Glutamatergic neuron (in vitro differentiated cells): ENCODE results near the gene DNAJC1. TPM values are rescaled to one million over a fixed set of nuclear protein-coding genes. Genes with fewer than 3 reads are reported as not detected.

Experiments used
- DNase-seq: peaks from one replicate; pipeline ENCODE4 v3.0.0; 2022
- H3K27ac Mint-ChIP-seq: one replicate; pipeline ENCODE4 v1.8.0; 2020; ENCODE audit warnings: mild to moderate bottlenecking, mixed read lengths, inconsistent platforms; ENCODE audit not compliant: unreplicated experiment
- H3K27me3 Mint-ChIP-seq: one replicate; pipeline ENCODE4 v1.8.0; 2020; ENCODE audit warnings: mild to moderate bottlenecking, moderate library complexity, mixed read lengths, inconsistent platforms; ENCODE audit not compliant: unreplicated experiment
- H3K36me3 Mint-ChIP-seq: one replicate; pipeline ENCODE4 v1.8.0; 2020; ENCODE audit warnings: mild to moderate bottlenecking, mixed read lengths, inconsistent platforms; ENCODE audit not compliant: unreplicated experiment
- H3K4me1 Mint-ChIP-seq: one replicate; pipeline ENCODE4 v1.8.0; 2020; ENCODE audit warnings: mild to moderate bottlenecking, low read depth, mixed read lengths, inconsistent platforms; ENCODE audit not compliant: unreplicated experiment
- H3K4me3 Mint-ChIP-seq: one replicate; pipeline ENCODE4 v1.8.0; 2020; ENCODE audit warnings: mild to moderate bottlenecking, mixed read lengths, inconsistent platforms; ENCODE audit not compliant: unreplicated experiment
- H3K9me3 Mint-ChIP-seq: one replicate; pipeline ENCODE4 v1.8.0; 2020; ENCODE audit warnings: mild to moderate bottlenecking, moderate library complexity, mixed read lengths, inconsistent platforms; ENCODE audit not compliant: unreplicated experiment
- CTCF ChIP-seq: fragments of 200-600 bp; sonication (generic); IDR thresholded peaks from one replicate; pipeline ENCODE4 v1.5.0; 2021; ENCODE audit not compliant: partially characterized antibody, unreplicated experiment
- total RNA-seq: library from RNA; stranded (reverse); fragmentation: NEBNext Ultra II Directional; extraction: Animal tissue kit (Norgen Biotek cat#: 25700); gene quantifications from one replicate; pipeline ENCODE4 v1.2.1, GENCODE V29; 2021; ENCODE audit not compliant: unreplicated experiment

Gene DNAJC1
- total RNA-seq, 1 donor from 2014 or later, result 4.3 TPM

GRCh38 chr10:21894648-21895342 is 108.7 kb downstream of the DNAJC1 start:
- no peaks in the 10 kb centered on the region for H3K9me3 Mint-ChIP-seq
- no peaks in the 10 kb centered on the region for H3K27me3 Mint-ChIP-seq
- TF ChIP-seq CTCF, result no peak
- no peak for DNase-seq
- no peak overlapping the region for H3K4me3 Mint-ChIP-seq
- H3K27ac Mint-ChIP-seq, result no peak overlapping the region
- H3K36me3 Mint-ChIP-seq, result peaks cover 7% of the 10 kb centered on the region
- no peaks in the 10 kb centered on the region for H3K4me1 Mint-ChIP-seq

- no peak overlapping the region for H3K27ac Mint-ChIP-seq
Observed at GRCh38 chr10:21891439-21891838, 112.1 kb downstream of the DNAJC1 start.

GRCh38 chr10:21889477-21890275 is 113.9 kb downstream of the DNAJC1 start:
- Mint-ChIP-seq H3K27me3 (no peaks in the 10 kb centered on the region), H3K4me1 (no peaks in the 10 kb centered on the region), H3K36me3 (peaks cover 16% of the 10 kb centered on the region), H3K27ac (no peak overlapping the region), H3K4me3 (no peak overlapping the region), H3K9me3 (peaks cover 2% of the 10 kb centered on the region)
- no peak for TF ChIP-seq CTCF
- no peak for DNase-seq

More at GRCh38 chr10:21891439-21891838, 112.1 kb downstream of the DNAJC1 start:
- H3K36me3 Mint-ChIP-seq, result peaks cover 7% of the 10 kb centered on the region
- no peak for DNase-seq
- no peaks in the 10 kb centered on the region for H3K9me3 Mint-ChIP-seq
- TF ChIP-seq CTCF, result no peak
- H3K4me3 Mint-ChIP-seq, result no peak overlapping the region
- no peaks in the 10 kb centered on the region for H3K4me1 Mint-ChIP-seq
- H3K27me3 Mint-ChIP-seq, result no peaks in the 10 kb centered on the region

GRCh38 chr10:21888959-21889358 is 114.6 kb downstream of the DNAJC1 start:
- Mint-ChIP-seq H3K4me1 (no peaks in the 10 kb centered on the region), H3K27me3 (no peaks in the 10 kb centered on the region), H3K9me3 (peaks cover 2% of the 10 kb centered on the region), H3K27ac (no peak overlapping the region), H3K36me3 (peaks cover 16% of the 10 kb centered on the region), H3K4me3 (no peak overlapping the region)
- no peak for TF ChIP-seq CTCF
- DNase-seq, result no peak

GRCh38 chr10:21885940-21886339 is 117.6 kb downstream of the DNAJC1 start:
- Mint-ChIP-seq H3K36me3 (peaks cover 9% of the 10 kb centered on the region), H3K4me3 (no peak overlapping the region), H3K9me3 (peaks cover 2% of the 10 kb centered on the region), H3K27me3 (no peaks in the 10 kb centered on the region), H3K27ac (no peak overlapping the region), H3K4me1 (no peaks in the 10 kb centered on the region)
- TF ChIP-seq CTCF, result no peak
- DNase-seq, result no peak
